GOT3 (cell line): Measurements from ENCODE around the gene ASB2.
A peak's percentile ranks its signal among the peaks of the same experiment; 100 is the strongest.

Experiments used
- DNase-seq: peaks from one replicate; lab custom pipeline; 2025; ENCODE audit warnings: mixed read lengths; lab: John Stamatoyannopoulos, UW

Gene ASB2

GRCh38 chr14:93962701-93963601 is 13.4 kb downstream of the ASB2 start:
- no peak for DNase-seq

- DNase-seq, result no peak
Observed at GRCh38 chr14:93961620-93962019, 14.8 kb downstream of the ASB2 start.

DNA sequence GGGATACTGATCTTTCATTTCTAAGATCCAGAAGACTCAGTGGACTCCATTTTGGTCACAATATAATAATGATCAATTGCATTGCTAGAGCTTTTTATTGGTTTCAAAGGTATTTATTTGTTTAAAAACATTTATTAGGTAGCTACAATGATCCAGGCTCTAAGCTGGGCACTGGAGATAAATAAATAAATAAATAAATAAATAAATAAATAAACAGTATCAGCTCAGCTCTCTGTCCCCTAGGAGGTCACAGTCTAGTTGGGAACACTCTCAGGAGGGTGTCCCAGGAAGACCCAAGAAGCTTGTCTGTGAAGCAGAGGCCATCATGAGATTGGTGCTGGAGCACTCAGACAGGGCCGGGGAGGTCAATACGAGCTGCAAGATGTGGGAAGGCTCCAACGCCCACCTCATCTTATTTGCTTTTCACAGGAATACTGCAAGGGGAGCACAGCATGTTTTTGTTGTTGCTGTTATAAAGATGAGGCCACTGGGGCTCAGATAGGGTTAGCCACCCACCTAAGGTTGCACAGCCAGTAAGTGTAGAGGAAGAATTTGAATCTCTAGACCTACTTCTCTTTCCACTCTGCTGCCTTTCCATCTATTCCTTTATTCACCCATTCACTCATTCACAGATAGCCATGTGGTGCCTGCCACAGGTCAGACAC is 15.5 kb downstream of the ASB2 start:
- no peak for DNase-seq

- DNase-seq, result no peak
Observed at GRCh38 chr14:93960108-93960475, 16.3 kb downstream of the ASB2 start.

DNA sequence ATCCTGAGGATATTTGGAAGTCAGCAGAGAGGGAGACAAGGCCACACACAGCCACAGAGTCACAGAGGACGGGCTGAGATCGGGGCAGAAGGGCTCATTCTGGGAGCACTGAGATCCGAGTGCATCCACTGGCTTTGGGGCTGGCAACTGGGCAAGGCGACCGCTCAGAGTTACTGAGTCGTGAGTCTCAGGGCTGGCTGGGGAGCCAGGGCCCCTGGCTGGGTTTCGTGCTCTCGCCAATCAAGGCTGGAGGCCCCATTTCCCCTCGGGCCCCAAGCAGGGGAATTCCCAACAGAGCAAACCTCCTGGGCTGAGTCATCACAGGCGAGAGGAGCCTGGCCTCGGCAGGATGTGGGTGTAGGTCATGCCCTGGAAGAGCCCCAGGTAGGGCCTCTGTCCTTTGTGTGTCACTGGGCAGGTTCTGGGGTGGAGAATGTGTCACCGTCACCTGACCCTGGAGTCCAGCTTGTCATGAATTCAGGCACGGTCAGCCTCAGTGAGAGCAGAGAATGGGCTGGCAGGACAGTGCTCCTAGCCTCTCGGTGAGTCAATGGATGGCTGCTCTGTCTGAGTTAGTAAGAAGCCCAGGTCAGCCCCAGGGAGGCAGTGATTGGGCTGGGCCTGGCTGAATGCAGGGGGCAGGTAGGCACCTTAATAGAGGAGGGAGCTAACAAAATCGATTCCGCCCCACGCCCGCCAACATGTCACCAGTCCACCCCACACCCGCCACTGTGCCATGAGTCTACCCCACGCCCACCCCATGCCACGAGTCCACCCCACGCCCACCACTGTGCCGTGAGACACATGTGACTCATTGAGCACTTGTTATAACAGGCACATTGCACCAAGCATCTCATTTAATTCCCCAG is 16.9 kb downstream of the ASB2 start:
- peak; percentile 38 for DNase-seq

DNA sequence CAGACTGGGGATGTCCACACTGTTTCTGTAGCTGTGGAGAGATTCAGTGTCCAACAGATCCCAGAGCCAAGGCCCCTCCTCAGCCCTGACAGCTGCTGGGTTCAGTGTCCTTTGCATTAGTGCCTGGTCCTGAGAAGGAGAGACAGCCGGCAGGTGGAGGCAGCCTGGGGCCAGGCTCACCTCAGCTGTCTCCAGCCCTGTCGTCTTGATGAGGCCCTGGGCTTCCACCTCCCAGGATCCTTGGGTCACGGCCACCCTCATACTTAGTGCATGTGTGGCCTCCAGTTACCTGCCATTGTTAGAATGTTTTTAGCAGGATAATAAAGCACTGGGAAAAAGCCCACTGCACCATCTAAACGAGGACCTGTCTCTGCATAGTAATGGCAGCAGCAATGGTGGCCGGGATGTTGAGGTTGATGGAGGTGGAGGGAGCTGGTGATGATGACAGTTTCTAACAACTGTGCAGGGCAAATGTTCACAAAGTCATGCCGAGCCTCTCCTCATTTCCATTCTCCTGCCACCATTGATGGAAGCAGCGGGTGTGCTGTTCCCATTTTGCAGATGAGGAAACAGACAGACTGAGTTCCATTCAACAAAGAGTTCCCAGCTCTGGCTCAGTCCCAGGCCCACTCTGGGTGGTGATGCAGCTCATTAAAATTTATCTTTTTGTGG is 17.7 kb downstream of the ASB2 start:
- no peak for DNase-seq

DNA sequence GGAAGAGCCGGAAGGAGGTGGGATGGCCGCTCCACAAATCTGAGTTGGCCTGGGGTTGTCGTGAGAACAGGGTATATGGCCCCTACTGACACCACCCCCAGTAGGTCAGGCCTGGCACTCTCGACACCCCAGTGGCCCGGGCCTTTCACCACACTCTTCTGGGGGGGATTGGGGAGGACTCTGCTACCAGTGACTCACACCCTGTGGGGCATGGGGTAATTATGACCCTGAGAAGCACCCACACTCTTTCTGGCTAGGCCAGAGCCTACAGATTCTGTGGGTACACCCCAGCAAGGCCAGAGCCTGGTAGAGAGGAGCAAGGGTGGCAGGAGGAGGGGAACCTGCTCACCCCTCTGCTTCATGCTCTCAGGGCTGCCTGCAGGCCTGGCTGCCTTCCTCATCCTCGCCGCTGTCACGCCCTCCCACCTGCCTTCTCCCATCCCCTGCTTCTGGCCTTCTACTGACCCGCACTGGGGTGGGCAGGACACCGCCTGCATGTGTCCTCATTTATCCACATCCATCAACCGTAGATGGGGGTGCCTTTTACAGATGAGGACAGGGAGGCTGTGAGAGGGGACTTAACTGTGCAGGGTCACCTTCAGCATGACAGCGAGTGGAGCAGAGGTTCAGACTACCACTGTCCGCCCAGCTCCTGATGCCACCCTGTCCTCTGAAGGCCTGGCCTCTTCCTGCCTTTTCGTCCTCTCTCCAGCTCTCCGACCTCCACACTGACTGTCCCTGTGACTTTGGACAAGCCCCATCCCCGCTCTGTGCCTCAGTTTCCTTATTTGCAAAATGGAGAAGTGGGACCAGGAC is 18.4 kb downstream of the ASB2 start:
- no peak for DNase-seq

GRCh38 chr14:93957333-93957710 is 19.0 kb downstream of the ASB2 start:
- DNase-seq, result no peak

- DNase-seq, result no peak
Observed at GRCh38 chr14:93956514-93957332, 19.6 kb downstream of the ASB2 start.

DNA sequence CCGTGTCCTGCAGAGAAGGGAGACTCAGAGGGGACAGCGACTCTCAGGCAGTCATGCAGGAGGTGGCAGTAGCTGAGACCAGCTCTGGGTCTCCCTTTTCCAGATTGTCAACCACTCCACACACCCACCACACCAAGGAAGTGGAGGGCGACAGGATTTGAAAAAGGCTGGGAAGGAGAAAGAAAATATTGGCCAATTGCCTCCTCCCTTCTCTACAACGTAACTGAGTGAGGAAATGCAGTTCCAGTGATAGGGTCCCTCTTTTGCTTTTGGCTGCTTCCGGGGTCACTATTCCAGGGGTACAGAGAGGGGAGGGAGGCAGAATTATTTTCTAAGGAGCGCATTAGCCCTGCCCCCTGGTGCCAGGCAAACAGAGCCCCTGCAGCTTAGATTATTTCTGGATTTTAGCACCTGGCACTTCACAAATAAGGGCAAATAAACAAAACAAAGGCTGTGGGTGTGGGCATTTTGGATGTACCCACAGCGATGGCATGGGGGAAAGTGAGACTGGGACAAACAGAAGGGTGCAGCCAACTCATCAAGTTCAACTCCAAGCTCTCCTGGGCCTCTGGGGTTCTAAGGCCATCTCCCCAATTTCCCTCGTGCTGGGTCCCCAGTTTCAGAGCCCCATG is 20.4 kb downstream of the ASB2 start:
- no peak for DNase-seq

- no peak for DNase-seq
Observed at GRCh38 chr14:93954900-93955849, 21.2 kb downstream of the ASB2 start.

DNA sequence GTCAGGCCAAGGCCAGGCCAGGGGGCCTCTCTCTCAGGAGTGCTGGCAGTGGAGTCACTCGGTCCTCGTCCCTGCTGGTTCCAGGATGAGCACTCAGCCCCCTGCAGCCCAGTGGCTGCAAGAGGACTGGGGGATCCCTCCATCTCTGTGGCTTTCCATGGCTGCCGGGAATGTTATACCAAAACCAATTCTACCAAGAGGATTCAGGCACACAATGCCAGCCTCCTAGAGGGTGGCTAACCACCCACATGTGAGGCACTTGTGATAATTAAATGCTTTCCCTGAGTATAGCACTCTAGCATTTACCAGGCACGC is 21.9 kb downstream of the ASB2 start:
- no peak for DNase-seq

DNA sequence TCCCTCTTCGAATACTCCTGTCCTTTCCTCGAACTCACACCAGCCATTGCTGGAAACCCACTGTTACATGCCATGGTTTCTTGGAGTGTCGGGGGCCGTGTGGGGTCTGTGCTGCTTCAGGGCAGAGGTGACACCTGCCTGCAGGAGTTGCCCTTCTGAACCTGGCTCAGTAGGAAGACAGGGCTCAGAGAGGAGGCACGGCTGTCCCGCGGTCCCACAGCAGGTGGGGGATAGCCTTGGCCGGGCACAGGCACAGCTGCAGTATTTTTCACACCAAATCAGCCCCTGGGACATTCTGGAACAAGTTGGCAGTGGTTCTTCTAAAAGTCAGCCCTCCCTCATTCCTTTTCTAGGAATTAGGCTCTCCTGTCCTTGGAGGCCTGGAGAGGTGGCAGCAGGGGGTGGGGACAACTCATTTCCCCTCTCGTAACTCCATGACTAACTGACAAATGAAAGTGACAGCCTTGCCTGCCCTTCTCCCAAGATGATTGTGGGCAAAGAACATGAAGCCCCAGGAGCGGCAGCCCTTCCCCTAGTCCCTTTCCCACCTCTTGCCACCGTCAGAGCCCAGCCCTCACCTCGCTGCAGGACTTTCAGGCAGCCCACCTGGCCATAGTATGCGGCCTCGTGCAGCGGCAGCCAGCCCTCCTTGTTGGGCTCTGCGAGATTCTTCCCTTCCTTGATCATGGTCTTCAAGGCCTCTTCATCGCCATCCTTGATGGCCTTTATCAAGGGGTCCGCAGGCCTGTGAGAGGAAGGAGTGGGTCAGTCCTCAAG is 22.4 kb downstream of the ASB2 start:
- DNase-seq, result no peak

DNA sequence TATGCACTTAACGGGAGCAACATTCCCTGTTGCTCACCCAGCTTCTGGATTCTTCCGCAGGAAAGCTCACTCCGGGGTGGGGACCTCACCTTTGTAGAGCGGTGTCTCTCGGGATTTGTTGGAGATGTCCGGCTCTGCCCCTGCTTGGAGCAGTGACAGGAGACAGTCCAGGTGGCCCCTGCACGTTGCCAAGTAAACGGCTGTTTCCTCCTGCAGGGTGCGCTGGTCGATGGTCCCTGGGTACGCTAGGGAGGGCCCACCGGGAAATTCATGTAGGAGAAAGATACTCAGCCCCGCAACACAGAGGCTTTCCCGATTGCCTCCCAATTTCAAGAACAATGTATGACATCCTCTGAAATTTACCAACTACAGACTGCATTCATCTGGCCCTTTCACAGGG is 23.1 kb downstream of the ASB2 start:
- no peak for DNase-seq

- DNase-seq, result no peak
Observed at GRCh38 chr14:93952829-93953228, 23.5 kb downstream of the ASB2 start.

DNA sequence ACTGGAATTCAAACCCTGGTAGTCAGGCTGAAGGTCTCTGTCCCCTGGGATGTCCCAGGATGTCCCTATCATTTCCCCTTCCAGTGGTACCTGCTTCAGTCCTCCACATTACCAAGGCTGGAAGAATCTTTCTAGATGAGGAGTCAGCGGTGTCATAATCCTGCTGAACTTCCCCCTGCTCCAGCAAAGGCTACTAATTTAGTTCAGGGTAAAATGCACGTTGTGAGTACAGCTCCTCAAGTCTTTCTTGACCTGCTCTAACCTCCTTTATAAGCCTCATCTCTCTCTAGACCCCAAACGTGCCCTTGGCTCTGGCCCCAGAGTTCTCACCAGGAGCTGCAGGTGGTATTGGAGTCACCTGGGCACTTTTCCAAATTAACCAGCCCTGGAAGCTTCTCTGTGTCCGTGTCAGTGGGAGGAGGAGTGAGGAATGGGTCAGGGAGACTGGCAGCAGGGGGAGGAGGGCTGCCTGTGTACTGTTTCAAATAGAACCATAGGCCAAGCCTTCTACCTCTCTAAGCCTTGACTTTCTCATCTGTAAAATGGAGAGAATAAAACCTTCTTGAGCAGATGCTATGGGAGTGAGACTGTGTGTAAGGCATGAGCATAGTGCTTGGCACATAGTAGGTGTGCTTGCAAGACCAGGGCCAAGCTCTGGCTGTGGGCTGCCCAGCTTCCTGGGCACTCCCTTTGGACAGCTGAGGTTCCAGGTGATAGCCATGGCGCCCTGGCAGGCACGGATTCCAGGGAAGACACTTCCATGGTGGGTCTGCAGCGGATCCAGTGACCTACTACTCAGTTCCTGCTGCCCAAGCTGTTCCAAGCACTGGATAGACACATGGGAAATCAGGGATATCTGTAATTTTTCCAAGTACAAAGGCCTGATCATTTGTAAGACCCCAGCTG is 24.5 kb downstream of the ASB2 start:
- no peak for DNase-seq
